Femur (tissue), 1 donor: ENCODE results near the gene TRMT10A.
A peak's percentile ranks its signal among the peaks of the same experiment; 100 is the strongest.
"Not testable (repeated sequence)": the region's sequence is repeated elsewhere in the genome, so short reads cannot be mapped to it uniquely, and the experiment has no call there.

Source experiments
- DNase-seq: peaks from one replicate; pipeline ENCODE4 v3.0.0-alpha.2; 2017

TRMT10A gene

GRCh38 chr4:99540277-99540939 lies 23.4 kb downstream of the TRMT10A start:
- DNase-seq: no peak

- no peak for DNase-seq
Observed at GRCh38 chr4:99537674-99538073, 26.2 kb downstream of the TRMT10A start.

GRCh38 chr4:99536848-99537247 lies 27.0 kb downstream of the TRMT10A start:
- DNase-seq: no peak

GRCh38 chr4:99536271-99536670 lies 27.6 kb downstream of the TRMT10A start:
- DNase-seq: peak; percentile 43

- DNase-seq: not testable (repeated sequence)
Observed at GRCh38 chr4:99534699-99535098, 29.1 kb downstream of the TRMT10A start.

GRCh38 chr4:99529956-99530355 lies 33.9 kb downstream of the TRMT10A start:
- DNase-seq: no peak

GRCh38 chr4:99529228-99529627 lies 34.6 kb downstream of the TRMT10A start:
- DNase-seq: no peak

GRCh38 chr4:99518601-99519295 lies 45.1 kb downstream of the TRMT10A start:
- DNase-seq: no peak

- DNase-seq: no peak
Observed at GRCh38 chr4:99510721-99511120, 53.1 kb downstream of the TRMT10A start, which contains the start of gene C4orf17. TSS of gene C4orf17 (plus strand) at chr4:99511021. CDS start at chr4:99513082, 2,061 bp downstream.

- no peak for DNase-seq
Observed at GRCh38 chr4:99507762-99508161, 56.1 kb downstream of the TRMT10A start.

GRCh38 chr4:99507349-99507748 lies 56.5 kb downstream of the TRMT10A start:
- DNase-seq: no peak

- DNase-seq: no peak
Observed at GRCh38 chr4:99506781-99507180, 57.1 kb downstream of the TRMT10A start.

- peak; percentile 35 for DNase-seq
Observed at GRCh38 chr4:99504804-99505502, 58.9 kb downstream of the TRMT10A start.
